ENCODE results near the gene PIGQ. TPM values are rescaled to one million over a fixed set of nuclear protein-coding genes. Genes with fewer than 3 reads are reported as not detected.

Gene PIGQ
- total RNA-seq, 4 donors from 2014 or later: 30.4 to 42.4 (median 36.8) TPM

- H3K9me3 ChIP-seq: no peaks in the 10 kb centered on the region
- peaks cover 2 to 36% (median 23%) of the 10 kb centered on the region in 3 donors for H3K4me1 ChIP-seq
- TF ChIP-seq, protein P1, sequence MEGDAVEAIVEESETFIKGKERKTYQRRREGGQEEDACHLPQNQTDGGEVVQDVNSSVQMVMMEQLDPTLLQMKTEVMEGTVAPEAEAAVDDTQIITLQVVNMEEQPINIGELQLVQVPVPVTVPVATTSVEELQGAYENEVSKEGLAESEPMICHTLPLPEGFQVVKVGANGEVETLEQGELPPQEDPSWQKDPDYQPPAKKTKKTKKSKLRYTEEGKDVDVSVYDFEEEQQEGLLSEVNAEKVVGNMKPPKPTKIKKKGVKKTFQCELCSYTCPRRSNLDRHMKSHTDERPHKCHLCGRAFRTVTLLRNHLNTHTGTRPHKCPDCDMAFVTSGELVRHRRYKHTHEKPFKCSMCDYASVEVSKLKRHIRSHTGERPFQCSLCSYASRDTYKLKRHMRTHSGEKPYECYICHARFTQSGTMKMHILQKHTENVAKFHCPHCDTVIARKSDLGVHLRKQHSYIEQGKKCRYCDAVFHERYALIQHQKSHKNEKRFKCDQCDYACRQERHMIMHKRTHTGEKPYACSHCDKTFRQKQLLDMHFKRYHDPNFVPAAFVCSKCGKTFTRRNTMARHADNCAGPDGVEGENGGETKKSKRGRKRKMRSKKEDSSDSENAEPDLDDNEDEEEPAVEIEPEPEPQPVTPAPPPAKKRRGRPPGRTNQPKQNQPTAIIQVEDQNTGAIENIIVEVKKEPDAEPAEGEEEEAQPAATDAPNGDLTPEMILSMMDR (IDR thresholded peaks at IDR 0.05): no peak
- TF ChIP-seq EP300 (IDR thresholded peaks at IDR 0.05) (no peak), POLR2A (IDR thresholded peaks at IDR 0.05) (no peak), POLR2AphosphoS5 (IDR thresholded peaks at IDR 0.05) (no peak)
- no peak for ATAC-seq
- WGBS, 2 donors (ENCODE audit: low coverage in 1 of 2): no CpG with 5 or more reads among the region's 29 CpGs
- H3K27me3 ChIP-seq: peaks cover 19% of the 10 kb centered on the region
- no peak overlapping the region for H3K27ac ChIP-seq
- H3K4me3 ChIP-seq: no peak overlapping the region
- H3K36me3 ChIP-seq: peaks cover 0 to 65% of the 10 kb centered on the region in 2 donors
Measured at GRCh38 chr16:630249-630814, 60.6 kb downstream of the PIGQ start.

DNA sequence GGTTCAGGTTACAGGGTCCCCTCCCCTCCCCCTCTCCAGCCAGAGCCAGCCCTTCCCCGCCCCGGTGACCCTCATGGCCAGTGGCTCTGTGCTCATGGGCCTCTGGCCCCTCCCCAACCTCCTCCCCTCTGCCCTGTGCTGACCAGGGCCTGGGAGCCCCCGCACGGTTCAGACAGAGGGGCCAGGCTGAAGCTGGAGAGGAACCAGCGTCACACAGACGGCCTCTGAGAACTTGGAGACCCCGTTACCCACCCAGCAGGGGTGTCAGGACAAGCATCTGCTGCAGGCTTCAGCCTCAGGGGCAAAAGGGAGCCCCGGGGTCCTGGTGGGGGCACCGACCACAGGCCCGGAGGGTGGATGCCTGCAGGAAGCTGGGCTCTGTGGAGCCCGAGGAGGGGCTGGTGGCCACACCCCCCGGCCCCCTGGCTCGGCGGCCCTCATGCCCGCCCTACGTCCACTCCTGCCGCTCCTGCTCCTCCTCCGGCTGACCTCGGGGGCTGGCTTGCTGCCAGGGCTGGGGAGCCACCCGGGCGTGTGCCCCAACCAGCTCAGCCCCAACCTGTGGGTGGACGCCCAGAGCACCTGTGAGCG, 61.1 kb downstream of the PIGQ start, which contains the start of gene WFIKKN1:
TSS of gene WFIKKN1 (plus strand) at position 171 of the 591 bp plus-strand sequence. CDS start at position 440, 269 bp downstream.
- peaks cover 0 to 60% of the 10 kb centered on the region in 2 donors for H3K36me3 ChIP-seq
- TF ChIP-seq, protein P1 (IDR thresholded peaks at IDR 0.05): no peak
- TF ChIP-seq POLR2A (IDR thresholded peaks at IDR 0.05) (no peak), POLR2AphosphoS5 (IDR thresholded peaks at IDR 0.05) (no peak), EP300 (IDR thresholded peaks at IDR 0.05) (no peak)
- H3K27ac ChIP-seq: no peak within 1 kb of the TSS
- no peak for ATAC-seq
- no CpG with 5 or more reads among the region's 23 CpGs for WGBS, 2 donors (ENCODE audit: low coverage in 1 of 2)
- no peak within 1 kb of the TSS for H3K4me3 ChIP-seq
- H3K27me3 ChIP-seq: peaks cover 19% of the 10 kb centered on the region
- H3K9me3 ChIP-seq: no peaks in the 10 kb centered on the region
- H3K4me1 ChIP-seq: peaks cover 2 to 42% (median 28%) of the 10 kb centered on the region in 3 donors

DNA sequence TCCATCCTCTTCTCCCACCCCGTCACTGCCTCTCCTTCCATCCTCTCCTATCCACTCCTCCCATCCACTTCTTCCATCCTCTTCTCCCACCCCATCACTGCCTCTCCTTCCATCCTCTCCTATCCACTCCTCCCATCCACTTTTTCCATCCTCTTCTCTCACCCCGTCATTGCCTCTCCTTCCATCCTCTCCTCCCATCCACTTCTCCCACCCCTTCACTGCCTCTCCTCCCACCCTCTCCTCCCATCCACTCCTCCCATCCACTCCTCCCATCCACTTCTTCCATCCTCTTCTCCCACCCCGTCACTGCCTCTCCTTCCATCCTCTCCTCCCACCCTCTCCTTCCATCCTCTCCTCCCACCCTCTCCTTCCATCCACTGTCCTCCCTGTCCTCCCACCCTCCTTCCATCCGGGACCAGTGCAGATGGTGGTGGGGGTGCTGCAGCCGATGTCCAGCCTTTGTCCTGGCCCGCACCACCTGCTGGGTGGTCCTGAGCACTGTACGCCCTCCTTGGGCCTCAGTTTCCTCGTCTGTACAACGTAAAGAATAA, 62.1 kb downstream of the PIGQ start:
- 8 to 25% methylated on average over 2 to 3 of the region's 9 CpGs for WGBS, 2 donors (ENCODE audit: low coverage in 1 of 2)
- H3K36me3 ChIP-seq: peaks cover 0 to 50% of the 10 kb centered on the region in 2 donors
- ATAC-seq: no peak
- TF ChIP-seq EP300 (IDR thresholded peaks at IDR 0.05): no peak
- TF ChIP-seq, protein P1 (IDR thresholded peaks at IDR 0.05): no peak
- no peak for TF ChIP-seq POLR2AphosphoS5 (IDR thresholded peaks at IDR 0.05)
- no peak for TF ChIP-seq POLR2A (IDR thresholded peaks at IDR 0.05)
- H3K4me1 ChIP-seq: peaks cover 2 to 44% (median 28%) of the 10 kb centered on the region in 3 donors
- peaks cover 19% of the 10 kb centered on the region for H3K27me3 ChIP-seq
- no peak overlapping the region for H3K4me3 ChIP-seq
- no peak overlapping the region for H3K27ac ChIP-seq
- no peaks in the 10 kb centered on the region for H3K9me3 ChIP-seq

DNA sequence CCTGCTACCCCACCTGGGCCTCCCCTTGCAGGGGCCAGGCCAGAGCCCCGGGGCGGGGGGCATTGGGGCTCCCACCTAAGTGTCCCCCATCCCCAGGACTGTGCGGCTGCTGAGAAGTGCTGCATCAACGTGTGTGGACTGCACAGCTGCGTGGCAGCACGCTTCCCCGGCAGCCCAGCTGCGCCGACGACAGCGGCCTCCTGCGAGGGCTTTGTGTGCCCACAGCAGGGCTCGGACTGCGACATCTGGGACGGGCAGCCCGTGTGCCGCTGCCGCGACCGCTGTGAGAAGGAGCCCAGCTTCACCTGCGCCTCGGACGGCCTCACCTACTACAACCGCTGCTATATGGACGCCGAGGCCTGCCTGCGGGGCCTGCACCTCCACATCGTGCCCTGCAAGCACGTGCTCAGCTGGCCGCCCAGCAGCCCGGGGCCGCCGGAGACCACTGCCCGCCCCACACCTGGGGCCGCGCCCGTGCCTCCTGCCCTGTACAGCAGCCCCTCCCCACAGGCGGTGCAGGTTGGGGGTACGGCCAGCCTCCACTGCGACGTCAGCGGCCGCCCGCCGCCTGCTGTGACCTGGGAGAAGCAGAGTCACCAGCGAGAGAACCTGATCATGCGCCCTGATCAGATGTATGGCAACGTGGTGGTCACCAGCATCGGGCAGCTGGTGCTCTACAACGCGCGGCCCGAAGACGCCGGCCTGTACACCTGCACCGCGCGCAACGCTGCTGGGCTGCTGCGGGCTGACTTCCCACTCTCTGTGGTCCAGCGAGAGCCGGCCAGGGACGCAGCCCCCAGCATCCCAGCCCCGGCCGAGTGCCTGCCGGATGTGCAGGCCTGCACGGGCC, 62.9 kb downstream of the PIGQ start:
- Histone ChIP-seq H3K27me3 (peaks cover 19% of the 10 kb centered on the region), H3K4me1 (peaks cover 2 to 50% (median 33%) of the 10 kb centered on the region in 3 donors), H3K36me3 (peaks cover 0 to 42% of the 10 kb centered on the region in 2 donors), H3K27ac (no peak overlapping the region), H3K4me3 (no peak overlapping the region), H3K9me3 (no peaks in the 10 kb centered on the region)
- whole genome bisulfite sequencing, 2 donors (ENCODE audit: low coverage in 1 of 2): 100% methylated on average over 1 of the region's 67 CpGs; no CpG with 5 or more reads in 1 of the 2 donors
- no peak for ATAC-seq
- TF ChIP-seq EP300 (IDR thresholded peaks at IDR 0.05) (no peak), POLR2AphosphoS5 (IDR thresholded peaks at IDR 0.05) (no peak), POLR2A (IDR thresholded peaks at IDR 0.05) (no peak)
- TF ChIP-seq, protein P1 (IDR thresholded peaks at IDR 0.05): no peak
